Right renal cortex interstitium (tissue), 3 donors: Measurements from ENCODE around the gene RAB15. TPM values are rescaled to one million over a fixed set of nuclear protein-coding genes. Genes with fewer than 3 reads are reported as not detected.
A peak's percentile ranks its signal among the peaks of the same experiment; 100 is the strongest.

Source experiments
- DNase-seq, 3 donors: peaks; one replicate each; pipeline ENCODE4 v3.0.0-alpha.2; 2013; ENCODE audit warnings: low read depth in 3 of 3, low spot score in 2 of 3
- polyA plus RNA-seq, 3 donors: library from polyadenylated mRNA; unstranded; fragments of 120-200 nt; gene quantifications; one replicate each; pipeline ENCODE4 v1.2.1, GENCODE V29; 2013; ENCODE audit not compliant: insufficient read length in 3 of 3

RAB15 gene
- polyA plus RNA-seq: 10 to 100 TPM; 18.5 to 25.8 (median 24.3) TPM

GRCh38 chr14:64971943-64972791, at the start of gene RAB15:
TSS of gene RAB15 (minus strand) at chr14:64972336. CDS start at chr14:64972076, 260 bp downstream.
- no peak for DNase-seq

GRCh38 chr14:65019944-65020566, 47.9 kb upstream of the RAB15 start:
- peak; percentile 45 to 58 (median 48) for DNase-seq

- no peak for DNase-seq
These were observed 44.3 kb upstream of the RAB15 start for GRCh38 chr14:65016471-65016870.

DNA sequence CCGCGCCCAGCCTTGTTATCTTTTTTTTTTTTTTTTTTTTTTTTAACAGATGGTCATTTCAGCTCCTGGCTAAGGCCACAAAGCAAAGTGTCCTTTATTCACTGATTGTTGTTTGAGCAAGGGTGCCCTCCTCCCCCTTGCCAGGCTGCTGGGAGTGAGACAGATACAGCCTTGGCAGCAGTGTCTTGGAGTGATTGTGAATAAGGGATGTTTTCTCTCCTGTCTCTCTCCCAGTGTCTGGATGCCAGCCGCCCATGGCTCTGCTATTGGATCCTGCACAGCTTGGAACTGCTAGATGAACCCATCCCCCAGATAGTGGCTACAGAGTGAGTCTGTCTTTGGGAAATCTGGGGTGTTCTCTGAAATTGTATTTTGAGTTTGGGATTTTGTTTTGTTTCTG, 43.3 kb upstream of the RAB15 start:
- no peak for DNase-seq

DNA sequence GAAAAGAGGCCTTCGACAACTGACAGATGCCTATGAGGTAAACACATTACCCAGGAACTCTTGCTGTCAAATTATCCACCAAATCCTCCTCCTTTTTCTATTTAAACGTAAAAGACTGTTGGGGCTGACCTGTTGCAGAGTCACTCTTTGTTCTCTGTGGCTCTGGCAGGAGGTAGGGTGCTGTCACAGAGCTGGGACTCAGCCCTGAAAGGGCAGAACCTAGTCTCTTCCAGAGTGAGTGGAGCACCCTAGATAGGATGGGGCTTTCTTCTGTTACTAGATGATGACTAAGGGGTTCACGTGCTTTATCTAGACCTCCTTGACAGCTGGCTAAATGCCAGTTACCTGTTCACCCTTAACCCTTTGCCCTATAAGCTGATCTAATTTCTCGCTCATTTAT, 40.2 kb upstream of the RAB15 start:
- no peak for DNase-seq

DNA sequence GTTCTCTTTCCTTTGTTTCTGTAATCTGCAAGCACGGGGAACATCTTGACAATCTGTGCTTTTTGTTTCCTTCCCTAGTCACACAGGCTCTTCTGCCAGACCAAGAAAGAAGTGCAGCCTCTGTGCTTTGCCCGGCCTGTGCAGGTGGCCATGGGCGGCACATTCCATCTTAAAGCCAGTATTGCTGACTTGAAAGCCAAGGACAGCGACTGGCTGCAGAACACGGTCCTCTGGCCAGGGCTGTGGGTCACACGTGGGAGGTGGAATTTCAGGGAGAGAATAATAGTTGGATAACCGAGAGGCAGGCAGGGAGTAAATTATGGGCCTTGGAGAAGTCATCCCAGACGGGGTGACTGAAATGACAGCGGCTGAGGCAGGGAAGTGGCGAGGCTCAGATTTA, 39.4 kb upstream of the RAB15 start:
- DNase-seq: no peak

DNA sequence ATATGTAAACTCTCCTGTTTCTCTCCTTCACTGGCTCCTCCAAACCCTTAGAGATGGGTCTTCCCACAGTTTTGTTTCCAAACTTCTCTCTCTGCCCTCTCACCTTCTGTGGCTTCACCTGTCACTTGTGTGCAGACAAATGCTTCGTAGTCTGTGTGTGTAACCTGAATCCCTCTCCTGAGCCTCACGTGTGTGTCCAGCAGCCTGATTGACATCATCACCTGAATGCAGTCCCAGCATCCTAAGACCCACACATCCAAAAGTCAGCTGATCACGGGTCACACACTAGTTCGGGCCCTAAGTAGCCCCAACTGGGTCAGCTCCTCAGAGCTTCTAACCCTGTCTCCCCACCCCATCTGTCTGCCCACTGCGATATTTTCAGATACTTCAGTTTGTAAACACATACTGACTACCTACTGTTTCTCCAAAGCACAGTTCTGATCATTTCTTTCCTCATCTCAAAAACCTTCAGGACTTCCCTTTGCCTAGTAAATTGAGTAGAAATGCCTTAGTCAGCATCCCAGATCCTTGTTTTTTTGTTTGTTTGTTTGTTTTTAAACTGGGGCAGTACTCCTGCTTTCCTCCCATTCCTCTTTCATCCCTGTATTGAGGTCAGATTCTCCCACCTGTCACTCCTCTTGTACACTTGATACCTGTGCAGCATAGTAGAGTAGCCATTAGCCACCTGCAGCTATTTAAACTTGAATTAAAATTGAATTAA, 38.2 kb upstream of the RAB15 start:
- DNase-seq: no peak

DNA sequence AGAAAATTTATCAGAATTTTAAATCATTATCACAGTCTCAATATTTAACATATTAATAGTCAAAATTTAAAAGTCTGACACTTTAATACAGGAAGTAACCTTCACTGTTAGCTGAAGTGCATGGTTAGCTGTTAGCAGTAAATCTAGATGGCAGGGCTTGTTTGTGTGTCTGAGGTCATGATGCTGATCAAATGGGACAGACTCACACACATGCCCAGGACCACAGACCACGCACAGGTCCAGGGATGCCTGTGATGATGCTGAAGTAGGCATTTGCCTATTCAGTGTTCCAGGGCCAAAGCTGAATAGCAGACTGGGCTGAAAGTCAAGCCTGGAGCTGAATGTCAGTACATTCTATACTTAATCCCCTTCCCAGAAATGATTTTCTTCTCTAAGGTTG, 35.1 kb upstream of the RAB15 start:
- no peak for DNase-seq

DNA sequence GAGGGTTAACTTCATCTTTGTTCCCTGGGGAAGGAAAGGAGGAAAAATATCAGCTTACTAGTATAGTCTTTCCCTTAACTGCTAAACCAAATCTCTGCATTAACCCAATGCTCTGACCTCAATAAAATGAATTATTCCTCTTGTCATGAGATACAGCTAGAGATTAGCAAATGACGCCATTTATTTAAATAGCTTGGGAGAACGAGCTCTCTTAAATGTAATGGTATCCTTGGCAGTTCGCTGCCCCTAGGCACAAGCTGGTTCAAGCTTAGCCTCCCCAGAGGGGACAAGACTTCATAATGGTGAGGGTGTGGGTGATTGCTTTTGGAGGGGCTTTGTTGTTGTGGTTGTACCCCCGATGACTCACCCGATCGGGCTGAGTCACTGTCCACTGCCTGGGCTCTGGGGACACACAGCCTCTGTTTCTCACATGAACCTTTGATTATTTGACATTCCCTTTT, 34.2 kb upstream of the RAB15 start:
- no peak for DNase-seq

- no peak for DNase-seq
These were observed 31.3 kb upstream of the RAB15 start for GRCh38 chr14:65003394-65003793.

DNA sequence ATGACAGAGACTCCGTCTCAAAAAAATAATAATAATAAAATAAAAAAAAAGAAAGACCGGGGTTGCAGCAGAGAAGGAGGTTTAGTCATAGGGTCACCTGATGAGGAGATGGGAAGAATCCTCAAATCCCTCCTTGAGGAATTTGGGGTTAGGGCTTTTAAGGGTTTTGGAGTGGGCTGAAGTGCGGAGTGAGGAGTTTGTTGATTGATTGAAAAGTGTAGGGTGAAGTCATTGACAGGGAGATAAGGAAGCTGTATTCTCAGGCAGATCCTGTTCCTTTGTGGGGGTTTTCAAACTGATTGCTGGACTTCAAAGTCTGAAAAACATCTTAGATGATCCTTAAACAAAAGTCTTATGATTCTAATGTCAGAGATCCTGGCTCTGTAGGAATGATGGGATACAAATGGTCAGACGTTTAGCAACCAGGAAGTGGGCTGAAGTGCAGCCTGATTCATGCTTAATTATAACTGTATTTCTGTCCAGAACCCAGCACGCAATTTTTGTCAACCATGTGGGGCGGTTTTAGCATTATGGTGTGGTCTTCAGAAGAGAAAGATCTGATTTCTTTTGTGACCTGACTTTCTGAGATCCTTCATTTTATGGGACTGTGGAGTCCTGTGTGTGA, 30.6 kb upstream of the RAB15 start:
- DNase-seq: no peak

DNA sequence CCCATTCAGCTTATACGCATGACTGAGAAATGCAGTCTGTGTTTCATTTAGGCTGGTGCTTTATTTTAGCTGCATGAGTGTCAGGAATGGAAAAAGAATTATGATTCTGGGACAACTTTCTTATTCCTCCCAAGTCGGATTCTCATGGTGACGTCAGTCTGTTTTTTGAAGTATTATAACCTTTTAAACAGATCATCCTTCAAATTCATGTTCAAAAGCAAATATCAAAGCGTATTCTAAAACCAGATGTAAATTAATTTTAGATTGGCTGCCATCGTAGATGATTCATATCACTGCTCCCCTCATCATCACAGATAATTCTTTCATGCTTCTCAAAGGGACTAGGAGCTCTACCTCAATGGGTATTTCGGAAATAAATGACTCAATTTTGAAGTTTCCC, 29.6 kb upstream of the RAB15 start:
- no peak for DNase-seq

GRCh38 chr14:65000898-65001591, 28.9 kb upstream of the RAB15 start:
- DNase-seq: no peak

DNA sequence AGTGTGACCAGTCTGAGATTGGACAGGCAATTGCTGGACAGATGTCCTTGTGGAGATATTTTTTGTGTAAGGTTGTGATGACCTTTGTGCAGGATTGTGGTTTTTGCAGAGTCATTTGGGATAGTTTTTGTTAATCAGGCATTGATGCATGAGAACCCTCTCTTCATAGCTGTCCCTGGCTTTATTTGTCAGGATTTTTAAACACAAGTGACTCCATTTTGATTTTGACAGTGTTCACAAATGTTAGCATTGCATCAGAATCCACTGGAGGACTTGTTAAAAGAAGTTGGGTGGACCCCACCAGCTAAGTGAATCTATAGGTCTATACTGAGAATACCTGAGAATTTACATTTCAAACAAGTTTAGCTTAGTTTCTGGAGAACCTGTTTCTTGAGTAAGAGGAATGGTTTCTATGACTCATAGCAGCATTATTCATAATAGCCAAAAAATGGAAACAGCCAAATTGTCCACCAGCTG, 26.4 kb upstream of the RAB15 start:
- no peak for DNase-seq

DNA sequence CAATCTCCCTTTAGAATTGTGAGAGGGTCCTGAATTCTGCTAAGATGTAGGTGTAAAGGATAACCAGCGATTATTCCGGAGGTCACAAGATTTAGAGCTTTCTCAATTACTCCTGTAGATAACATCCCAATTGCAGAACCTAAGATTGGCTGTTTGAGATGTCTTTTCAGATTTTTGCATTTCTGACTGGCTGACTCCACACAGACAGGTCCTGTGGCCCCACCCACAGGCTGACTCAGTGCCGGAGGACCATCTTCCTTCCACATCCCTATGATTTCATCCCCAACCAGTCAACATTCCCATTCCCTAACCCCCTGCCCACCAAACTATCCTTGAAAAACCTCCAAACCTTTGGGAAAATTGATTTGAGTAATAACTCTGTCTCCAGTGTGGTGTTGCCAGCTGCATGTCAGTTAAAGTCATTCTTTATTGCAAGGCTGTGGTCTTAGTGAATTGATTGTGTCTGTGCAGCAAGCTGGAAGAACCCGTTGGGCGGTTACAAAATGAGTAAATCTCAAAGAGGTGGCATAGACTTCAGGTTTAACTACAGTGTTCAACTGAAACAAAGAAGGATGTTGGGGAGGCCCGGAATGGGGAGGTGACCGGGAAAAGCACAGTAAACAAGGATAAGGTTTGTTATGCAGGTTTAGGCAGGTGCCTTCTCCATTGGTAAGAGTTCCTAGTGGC, 25.1 kb upstream of the RAB15 start:
- no peak for DNase-seq

- no peak for DNase-seq
These were observed 23.2 kb upstream of the RAB15 start for GRCh38 chr14:64995291-64995690.

GRCh38 chr14:64994540-64994939, 22.4 kb upstream of the RAB15 start:
- no peak for DNase-seq

DNA sequence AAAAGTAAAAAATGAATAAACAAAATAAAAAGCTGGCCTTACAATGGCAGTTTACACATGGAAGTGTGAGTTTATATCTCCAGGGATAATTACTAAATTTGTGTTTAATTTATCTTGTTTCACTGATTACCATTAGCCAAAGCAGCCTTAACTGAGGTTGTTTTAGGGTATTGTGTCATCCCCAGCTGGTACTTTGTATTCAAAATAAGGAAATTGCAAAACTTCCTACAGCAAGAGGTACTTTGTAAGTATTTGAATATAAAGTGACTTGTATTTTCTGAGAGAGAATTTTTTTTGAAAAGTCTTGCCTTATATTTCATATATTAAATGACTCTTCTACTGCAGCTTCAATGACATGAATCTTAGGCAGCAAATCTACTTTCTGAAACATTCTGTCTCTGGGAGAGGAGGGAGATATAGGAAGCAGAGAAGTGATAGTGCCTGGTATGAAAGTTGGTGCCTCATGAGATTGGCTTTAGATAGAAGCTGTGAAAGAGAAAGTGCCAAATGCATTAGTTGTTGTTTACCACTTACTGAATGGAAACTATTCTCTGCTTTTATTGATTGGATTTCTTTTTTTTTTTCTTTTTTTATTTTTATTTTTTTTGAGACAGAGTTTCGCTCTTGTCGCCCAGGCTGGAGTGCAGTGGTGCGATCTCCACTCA, 21.3 kb upstream of the RAB15 start:
- DNase-seq: no peak

- DNase-seq: no peak
These were observed 20.3 kb upstream of the RAB15 start for GRCh38 chr14:64992328-64992885.
